Cortex of kidney (tissue), 1 donor: ENCODE results near the gene HDC.

Source experiments
- DNase-seq: peaks from one replicate; lab custom pipeline; 2025; lab: John Stamatoyannopoulos, UW

The HDC gene, protein sequence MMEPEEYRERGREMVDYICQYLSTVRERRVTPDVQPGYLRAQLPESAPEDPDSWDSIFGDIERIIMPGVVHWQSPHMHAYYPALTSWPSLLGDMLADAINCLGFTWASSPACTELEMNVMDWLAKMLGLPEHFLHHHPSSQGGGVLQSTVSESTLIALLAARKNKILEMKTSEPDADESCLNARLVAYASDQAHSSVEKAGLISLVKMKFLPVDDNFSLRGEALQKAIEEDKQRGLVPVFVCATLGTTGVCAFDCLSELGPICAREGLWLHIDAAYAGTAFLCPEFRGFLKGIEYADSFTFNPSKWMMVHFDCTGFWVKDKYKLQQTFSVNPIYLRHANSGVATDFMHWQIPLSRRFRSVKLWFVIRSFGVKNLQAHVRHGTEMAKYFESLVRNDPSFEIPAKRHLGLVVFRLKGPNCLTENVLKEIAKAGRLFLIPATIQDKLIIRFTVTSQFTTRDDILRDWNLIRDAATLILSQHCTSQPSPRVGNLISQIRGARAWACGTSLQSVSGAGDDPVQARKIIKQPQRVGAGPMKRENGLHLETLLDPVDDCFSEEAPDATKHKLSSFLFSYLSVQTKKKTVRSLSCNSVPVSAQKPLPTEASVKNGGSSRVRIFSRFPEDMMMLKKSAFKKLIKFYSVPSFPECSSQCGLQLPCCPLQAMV

GRCh38 chr15:50265620-50266019 lies at the start of gene HDC:
TSS of gene HDC (minus strand) at chr15:50265726. CDS start at chr15:50265623, 103 bp downstream.
- DNase-seq: no peak

DNA sequence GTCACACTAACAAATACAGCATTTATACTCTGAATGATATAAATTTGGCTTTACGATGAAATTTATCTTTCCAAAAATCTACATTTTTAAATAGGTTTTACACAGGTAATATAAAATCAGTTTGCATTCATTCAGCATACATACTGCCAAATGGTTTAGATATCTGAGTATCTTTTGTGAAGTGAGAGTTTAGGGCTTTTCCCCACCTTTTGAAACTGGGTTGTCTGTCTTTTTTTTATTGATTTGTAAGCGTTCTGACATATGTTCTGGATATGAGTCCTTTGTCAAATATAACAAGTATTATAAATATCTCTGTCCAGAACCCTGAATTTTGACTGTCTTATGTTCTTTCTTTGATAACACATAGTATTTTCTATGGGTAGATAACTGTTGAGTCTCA lies 47.1 kb upstream of the HDC start:
- no peak for DNase-seq

DNA sequence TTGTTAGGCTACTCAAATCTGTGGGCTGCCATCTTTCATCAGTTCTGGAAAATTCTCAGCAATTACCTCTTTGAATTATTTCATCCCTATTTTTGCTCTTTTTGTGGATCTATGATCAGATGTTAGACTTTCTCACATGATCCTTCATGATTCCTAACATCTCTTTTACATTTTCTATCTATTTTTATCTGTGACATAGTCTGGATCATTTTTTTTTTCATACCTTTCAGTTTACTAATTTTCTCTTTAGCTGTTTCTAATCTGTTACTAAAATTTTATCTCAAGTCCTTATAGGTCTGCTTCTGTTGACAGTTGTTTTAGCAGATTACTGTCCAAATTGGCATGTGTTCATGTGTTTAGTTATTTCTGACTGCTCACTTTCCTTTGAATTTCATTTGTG lies 42.3 kb upstream of the HDC start:
- no peak for DNase-seq

- DNase-seq: no peak
These were observed 39.3 kb upstream of the HDC start for GRCh38 chr15:50304836-50305235.

DNA sequence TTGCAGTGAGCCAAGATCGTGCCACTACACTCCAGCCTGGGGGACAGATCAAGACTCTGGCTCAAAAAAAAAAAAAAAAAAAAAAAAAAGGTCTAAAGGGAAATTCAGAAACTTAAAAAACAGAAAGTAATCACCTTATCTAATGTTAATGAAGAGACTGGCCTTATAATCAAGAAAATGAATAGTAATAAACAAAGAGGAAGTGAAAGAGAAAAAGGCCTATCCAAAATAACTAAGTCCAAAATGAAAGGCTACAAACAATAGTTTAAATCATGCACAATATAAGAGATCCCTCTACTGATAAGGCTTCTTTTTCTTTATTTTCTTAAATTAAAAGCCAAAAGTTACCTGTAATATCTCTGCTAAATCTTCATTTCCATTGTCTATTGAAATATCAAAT lies 37.1 kb upstream of the HDC start:
- no peak for DNase-seq

DNA sequence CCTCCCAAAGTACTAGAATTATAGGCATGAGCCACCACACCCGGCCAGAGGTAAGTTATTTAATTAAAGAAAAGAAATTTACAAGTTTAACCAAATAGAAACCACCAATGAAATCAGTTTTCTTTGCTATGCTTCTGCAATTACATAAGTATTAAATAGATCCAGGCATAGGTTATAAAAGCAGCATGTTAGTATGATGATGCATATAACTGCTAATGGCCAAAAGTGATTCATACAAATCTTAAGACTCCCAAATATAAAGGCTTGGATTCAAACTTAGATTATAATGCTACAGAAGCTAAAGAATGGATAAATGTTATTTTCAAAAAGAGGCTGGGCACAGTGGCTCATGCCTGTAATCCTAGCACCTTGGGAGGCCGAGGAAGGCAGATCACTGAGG lies 32.8 kb upstream of the HDC start:
- DNase-seq: no peak

DNA sequence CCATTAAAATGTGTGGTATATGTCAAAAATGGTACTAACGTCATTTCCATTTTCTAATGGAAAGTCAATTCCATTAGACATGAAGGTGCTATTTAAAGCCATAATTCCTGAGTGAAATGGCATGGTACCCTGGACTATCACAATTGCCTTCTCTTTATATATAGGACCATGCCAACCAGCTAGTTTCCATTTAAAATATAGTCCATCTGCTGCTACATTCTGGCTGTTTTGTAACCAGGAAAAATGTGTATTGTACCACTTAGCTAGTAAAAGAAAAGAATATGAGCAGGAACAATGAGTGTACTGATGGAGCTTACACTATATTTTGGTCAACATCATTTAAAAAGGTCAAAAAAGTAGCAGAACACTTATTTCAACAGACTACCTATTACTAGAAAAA lies 30.4 kb upstream of the HDC start:
- no peak for DNase-seq

GRCh38 chr15:50289749-50290148 lies 24.2 kb upstream of the HDC start:
- DNase-seq: no peak

DNA sequence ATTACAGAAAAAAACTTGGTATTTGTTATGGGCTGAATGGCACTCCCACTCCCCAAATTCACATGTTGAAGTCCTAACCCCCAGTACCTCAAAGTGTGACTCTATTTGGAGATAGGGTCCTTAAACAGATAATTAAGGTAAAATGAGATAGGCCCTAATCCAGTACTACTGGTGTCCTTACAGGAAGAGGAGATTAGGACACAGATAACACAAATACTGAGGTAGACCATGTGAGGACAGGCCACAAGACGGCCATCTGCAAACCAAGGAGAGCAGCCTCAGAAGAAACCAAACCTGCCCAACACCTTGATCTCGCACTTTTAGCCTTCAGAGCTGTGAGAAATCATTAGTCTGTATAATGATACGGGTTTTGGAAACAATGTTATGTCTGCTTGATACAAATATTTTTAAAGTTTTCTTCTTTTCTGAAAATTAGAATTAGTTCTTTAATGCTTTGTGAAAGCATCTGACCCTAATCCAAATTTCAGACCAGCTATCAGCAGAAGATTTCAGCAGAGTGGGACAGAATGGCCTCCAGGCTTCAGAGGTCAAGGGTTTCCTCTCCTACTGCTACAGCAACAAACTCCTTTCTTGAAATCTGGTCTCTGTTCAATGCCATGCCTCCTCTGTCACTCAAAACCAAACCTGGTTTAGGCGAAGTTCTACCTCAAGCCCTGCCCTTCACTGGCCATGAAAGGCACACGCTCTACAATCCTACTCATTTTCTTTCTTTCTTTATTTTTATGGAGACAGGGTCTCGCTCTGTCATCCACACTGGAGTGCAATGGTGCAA lies 22.0 kb upstream of the HDC start:
- DNase-seq: no peak

DNA sequence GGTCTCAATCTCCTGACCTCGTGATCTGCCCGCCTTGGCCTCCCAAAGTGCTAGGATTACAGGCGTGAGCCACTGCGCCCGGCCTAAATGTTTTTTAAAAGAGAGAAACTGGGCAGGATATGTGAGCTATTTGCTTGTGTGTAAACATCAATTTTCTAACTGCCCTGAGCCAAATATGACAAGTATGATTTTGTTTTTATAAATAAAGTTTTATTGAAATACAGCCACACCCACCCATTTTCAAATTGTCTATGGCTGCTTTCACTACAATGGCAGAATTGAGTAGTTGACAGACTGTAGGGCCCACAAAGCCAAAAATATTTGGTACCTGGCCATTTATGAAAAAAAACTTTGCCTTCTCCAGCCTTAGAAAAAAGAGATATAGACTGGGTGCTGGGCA lies 15.9 kb upstream of the HDC start:
- DNase-seq: no peak

- no peak for DNase-seq
These were observed 14.7 kb upstream of the HDC start for GRCh38 chr15:50280271-50280670.

DNA sequence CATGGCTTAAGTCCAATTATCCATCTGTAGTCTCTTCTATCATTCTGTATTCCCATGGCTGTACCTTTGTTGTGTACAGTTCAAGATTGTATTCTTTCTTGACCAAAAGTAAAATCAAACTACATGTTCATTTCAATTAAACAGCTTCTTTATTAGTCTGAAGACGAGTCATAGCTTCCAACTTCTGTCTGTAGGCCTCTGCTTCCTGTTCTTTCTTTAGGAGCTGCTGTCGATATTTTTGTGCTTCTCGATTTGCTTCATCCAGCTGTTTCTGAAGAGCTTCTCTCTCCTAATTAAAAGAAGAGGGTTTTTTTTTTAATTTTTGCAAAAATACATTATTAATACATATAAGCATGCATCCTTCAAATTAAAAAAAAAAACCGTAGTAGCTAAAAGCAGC lies 13.0 kb upstream of the HDC start:
- no peak for DNase-seq

DNA sequence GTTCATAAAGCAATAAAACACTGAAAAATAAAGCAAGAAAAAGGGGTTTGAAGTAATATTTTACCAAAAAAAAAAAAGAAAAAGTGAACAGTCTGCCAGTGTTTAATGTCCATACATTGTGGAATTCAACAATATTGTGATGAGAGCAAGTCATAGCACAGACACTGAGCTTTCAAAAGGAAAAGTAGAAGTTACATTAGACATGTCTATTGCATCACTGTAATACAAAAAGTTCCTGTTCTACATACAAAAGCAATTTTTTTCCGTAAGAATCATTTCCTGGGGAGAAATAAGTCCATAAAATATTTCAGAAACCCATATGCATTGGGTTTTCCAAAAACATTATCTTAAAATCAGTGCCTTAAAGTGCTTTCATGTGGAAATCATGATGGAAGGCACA lies 11.8 kb upstream of the HDC start:
- no peak for DNase-seq

GRCh38 chr15:50275908-50276307 lies 10.4 kb upstream of the HDC start:
- no peak for DNase-seq

DNA sequence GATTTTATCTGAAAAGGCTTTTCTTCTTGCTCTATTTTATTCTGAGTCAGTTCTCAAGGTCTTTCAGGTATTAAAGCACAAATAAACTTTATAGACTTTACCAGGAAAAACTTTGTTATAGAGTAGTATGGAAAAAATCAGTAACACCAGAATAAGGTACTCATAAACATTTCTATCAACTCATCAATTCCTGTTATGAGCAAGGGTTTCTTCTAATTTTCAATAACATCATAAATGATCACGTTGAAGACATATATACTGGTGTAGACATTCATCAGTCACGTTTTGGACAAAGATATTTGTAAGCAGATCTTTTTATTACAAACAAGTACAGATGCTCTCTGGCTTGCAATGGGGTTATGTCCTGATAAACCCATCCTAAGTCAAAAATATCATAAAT lies 9.6 kb upstream of the HDC start:
- DNase-seq: no peak

DNA sequence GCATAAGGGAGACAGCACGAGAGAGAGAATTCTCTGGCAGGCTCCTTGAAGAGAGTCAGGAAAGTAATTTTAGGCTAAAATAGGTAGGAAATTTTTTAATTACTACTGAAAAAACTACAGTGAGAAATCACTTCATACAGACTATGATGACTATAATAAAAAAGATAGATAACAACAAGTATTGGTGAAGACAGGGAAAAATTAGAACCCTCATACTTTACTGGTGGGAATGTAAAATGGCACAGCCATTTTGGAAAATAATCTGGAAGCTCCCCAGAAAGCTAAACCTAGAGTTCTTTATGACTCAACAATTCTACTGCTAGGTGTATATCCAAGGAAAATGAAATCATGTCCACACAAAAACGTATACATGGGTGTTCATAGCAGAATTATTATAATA lies 2.1 kb upstream of the HDC start:
- DNase-seq: no peak

DNA sequence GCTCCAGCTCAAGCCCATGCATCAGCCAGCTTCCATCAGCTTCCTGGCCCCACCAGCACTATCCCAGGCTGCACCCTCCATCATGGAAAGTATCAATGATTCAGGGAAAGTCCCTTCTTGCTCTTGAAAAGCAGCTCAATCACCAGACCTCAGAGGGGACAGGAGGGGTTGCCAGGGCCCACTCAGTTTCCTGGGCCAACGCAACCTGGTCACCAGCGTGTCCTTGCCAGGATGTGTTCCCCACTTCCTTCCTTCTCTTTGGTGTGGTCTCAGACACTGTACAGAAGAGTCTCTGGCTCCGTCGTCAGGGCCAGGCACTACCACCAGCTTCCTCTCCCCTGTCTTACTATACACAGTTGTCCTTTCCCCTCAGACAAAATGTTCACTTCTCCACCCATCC lies 3.0 kb downstream of the HDC start:
- no peak for DNase-seq

DNA sequence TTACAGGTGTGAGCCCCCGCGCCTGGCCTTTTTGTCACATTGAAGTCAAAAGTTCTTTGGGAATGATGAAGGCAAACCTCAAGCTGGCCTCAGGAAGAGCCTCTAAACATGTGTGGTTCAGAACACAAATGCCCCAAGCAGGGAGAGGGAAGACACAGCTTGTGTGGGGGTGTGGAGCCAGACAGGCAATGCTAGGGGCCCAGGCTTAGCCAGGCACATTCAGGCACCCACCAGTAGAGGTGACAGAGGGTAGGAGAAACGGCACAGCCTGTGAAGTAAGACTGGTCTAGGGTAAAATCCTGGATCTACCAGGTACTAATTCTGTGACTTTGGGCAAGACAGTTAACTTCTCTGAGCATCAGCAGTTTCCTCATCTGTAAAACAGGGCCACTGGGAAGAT lies 3.5 kb downstream of the HDC start:
- no peak for DNase-seq

DNA sequence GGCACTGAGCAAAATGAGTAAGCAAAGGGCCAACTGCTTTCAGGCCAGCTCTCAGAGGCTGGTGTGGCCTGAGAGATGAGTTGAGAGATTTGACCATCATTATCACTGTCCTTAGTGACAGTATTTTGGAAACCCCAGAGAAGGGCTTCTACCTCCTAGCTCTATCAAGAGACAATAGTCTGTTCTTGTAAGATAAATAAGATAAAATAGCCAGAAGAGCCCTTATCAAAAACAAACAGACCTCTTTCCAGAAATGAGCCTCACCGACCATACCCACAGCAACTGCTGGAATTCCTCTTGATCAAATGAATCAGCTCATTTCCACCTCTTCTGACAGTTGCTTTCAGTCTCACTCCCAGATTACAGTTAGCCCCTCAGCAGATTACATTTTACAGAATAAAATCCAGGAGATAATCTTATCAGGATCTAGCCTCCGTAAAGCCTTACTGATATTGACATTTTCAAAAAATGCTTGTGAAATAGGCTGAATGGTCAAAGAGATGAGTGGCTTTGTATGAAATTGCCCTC lies 4.5 kb downstream of the HDC start:
- DNase-seq: no peak

DNA sequence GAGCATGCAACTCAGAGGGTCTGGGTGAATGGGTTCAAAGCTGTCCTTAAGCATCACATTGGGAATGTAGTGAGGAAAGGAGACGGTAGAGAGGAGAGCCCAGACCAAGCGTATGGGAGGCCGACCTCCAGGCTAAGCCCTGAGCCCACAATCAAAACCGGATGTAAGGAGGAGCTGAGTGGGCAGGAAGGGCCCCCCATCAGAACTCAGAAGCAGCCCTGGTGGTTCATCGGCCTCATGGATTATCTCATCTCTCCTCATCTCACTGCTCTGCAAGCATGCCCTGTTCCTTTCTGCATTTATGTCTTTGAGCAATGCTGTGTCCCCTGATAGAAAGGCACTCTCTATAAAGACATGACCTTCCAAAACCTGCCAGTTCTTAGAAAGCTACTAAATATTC lies 6.2 kb downstream of the HDC start:
- no peak for DNase-seq

DNA sequence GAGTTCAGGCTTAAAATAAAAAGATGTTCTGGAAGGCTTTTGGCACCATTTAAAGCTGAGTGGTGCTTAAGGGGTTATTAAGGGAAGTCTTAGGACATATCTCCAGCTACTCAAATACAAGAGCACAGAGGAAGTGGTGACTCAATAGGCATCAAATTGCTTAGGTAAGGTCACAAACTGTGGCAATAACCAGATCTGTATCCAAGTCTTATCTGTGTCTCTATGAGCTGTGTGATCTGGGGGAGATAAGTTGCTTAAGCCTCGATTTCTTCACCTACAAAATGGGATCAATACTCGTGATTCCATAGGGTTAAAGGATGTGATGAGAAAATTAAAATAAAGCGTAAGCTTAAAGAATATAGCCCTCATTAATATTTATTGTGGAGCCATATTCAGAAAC lies 7.6 kb downstream of the HDC start:
- no peak for DNase-seq

GRCh38 chr15:50257332-50257731 lies 8.2 kb downstream of the HDC start:
- DNase-seq: no peak
